Neural cell (in vitro differentiated cells): ENCODE measurements around the gene MAP4K3.

Experiments
- CTCF ChIP-seq: fragments of 450-650 bp; IDR thresholded peaks from 2 replicates; pipeline ENCODE4 v1.5.1; 2014; ENCODE audit warnings: antibody characterized with exemption, mild to moderate bottlenecking, moderate library complexity; ENCODE audit not compliant: poor library complexity, severe bottlenecking
- EZH2 ChIP-seq: fragments of 200-600, 300-800 bp; shearing (Covaris generic), sonication (generic); IDR thresholded peaks from 2 replicates; pipeline ENCODE4 v1.6.1; 2014; ENCODE audit warnings: antibody characterized with exemption, low read length, borderline replicate concordance, mild to moderate bottlenecking; ENCODE audit not compliant: insufficient read depth, poor library complexity, severe bottlenecking
- RAD21 ChIP-seq: fragments of 450-650 bp; conservative IDR thresholded peaks from 2 replicates; pipeline ENCODE4 v1.6.1; 2014; ENCODE audit warnings: antibody characterized with exemption, mild to moderate bottlenecking, moderate library complexity

GRCh38 chr2:39265315-39265714, 171.8 kb downstream of the MAP4K3 start:
- TF ChIP-seq EZH2, result no peak
- TF ChIP-seq CTCF, result no peak
- no peak for TF ChIP-seq RAD21
